HG03039 (cell line): ENCODE measurements around the gene SNAP29.
A peak's percentile ranks its signal among the peaks of the same experiment; 100 is the strongest.
"Not testable (repeated sequence)": the region's sequence is repeated elsewhere in the genome, so short reads cannot be mapped to it uniquely, and the experiment has no call there.

Experiments used
- ATAC-seq: cut with Tn5 transposase; IDR thresholded peaks from one replicate; pipeline ENCODE4 v1.9.1; 2021; ENCODE audit warnings: mild to moderate bottlenecking, moderate library complexity; ENCODE audit not compliant: unreplicated experiment

The SNAP29 gene

DNA sequence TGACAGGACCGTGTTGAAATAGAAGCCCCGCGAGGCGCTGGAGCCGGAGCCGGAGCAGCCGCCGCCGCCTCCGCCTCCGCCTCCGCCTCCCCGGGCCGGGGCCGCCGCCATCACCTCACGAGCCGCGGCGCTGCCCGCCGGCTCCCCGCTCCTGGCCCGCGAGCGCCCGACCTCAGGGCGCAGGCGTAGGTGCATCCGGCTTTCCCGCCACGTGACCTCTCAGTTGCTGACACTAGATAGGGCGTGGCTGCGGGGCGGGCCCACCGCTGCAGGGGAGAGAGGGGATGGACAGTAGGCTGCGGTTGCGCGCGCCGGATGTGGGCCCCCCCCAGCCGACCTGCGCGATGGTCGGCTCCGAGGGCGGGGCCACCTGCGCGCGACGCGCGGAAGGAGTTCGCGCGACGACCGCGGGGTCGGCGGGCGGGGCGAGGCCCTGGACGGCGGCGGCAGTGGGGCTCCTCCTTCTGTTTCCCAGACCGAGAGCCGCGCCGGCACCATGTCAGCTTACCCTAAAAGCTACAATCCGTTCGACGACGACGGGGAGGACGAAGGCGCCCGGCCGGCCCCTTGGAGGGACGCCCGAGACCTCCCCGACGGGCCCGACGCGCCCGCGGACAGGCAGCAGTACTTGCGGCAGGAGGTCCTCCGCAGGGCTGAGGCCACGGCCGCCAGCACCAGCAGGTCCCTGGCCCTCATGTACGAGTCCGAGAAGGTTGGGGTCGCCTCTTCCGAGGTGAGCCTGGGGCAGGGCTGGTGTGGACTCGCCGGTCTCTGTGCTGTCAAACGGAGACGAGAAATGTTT, at the start of gene SNAP29, which contains the start of gene PI4KA:
Gene SNAP29 (plus strand): TSS at position 393 of the 802 bp plus-strand sequence. CDS start 104 bp downstream, at position 497.
Gene PI4KA (minus strand): TSS at position 197 of the 802 bp plus-strand sequence. CDS start 86 bp downstream, at position 111.
- peak; percentile 85 for ATAC-seq

DNA sequence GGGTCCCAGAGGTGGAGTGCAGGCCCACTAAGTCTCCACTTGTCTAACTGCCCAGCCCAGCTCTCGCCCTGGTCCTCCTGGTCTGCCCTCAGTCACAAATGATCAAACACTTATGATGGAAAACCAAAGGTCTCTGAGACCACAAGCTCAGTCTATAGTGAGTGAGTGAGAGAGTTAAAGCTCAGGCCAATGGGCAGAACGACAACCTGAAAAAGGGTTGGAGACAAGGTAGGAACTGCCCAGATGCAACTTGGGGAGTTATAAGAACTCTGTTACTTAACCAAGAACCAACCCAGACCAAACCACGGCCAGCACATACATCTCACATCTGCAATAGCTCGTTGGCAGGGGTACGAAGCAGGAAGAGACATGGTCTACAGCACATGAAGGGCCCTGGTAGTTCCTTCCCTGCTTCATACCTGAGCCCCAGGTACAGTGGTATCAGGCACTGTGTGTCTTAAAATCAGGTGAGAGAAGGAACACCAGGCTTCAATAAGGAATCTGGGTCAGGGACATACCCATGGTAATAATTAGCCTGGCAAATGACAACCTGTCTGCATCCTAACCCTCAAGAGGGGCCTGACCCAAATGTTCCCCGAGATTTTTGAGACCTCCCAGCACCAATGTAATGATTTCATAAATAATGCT, 49.1 kb upstream of the SNAP29 start:
- no peak for ATAC-seq

DNA sequence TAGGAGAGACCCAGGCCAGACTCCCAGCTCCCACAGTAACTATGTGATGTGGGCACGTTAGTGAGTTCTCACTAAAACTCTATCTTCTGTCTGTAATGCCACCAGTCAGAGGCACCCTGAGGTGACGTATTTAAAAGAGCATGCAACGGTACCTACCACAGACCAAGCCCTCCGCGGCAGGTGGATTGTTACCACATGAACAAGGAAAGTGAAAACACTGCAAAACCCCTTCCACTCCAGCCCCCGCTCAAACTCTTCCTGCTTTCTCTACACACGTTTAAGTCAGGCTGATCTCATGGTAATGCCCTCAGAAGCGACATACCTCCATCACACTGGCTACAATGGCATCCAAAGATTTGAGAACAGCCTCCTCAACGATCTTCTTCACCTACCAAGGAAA, 48.2 kb upstream of the SNAP29 start:
- ATAC-seq = no peak

DNA sequence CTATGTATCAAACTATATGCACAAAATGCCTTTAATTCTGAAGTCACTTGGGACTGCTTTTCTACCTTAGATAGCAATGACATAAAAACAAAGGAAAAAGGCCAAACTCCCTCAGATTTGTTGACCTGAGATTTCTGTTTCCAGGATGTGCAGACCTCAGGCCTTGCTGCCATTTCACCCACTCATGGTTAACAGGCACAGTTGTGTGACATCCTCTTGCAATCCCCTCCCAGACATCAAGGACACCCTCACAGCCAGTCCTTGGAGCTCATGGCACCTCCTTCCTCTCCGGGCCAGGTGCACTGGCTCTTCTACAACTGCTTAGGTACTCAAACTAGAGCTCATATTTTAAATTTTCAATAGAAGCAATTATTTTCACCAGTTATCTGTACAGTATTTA, 47.6 kb upstream of the SNAP29 start:
- no peak for ATAC-seq

DNA sequence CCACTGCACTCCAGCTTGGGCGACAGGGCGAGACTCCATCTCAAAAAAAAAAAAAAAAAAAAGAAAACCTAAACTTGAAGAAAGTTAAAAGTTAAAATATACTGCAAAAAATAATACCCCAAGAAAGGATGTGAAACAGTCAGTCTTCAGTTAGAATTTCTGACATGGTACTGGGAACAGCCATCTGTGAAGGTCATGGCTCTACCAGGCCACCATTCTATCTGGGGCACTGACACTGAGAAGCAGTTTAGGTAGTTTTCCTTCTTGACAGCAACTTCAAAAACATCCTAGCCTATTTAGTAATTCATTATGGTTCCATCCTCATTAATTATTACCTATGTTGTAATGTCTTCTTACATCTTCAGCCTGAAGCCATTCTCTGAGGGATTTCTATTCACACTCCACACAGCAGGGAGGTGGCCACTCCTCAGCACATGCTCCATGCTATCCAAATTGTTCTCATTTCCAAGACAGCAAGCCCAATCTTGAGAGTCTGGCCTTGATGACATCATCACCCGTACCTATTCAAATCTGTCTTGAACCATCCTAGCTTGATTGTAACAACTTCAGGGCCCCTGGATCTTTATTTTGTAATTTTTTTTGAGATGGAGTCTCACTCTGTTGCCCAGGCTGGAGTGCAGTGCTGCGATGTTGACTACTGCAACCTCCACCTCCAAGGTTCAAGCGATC, 46.7 kb upstream of the SNAP29 start:
- ATAC-seq = no peak

DNA sequence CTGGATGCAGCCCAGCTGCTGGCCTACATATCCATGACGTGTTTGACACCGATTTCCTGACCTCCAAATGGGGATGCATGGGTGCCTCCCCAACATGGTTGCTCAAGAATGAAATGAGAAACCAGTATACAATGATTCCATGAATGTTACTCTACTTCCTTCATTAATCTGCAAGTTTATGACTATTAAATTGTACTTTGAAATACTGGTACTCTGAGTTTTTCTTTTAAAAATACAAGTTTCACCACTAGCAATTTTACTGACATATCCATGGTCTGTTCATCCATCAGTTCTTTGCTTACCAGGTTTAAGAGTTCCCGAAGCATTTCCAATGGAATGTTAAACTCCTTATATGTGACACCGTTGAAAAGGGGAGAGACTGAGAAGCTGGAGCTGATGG, 45.8 kb upstream of the SNAP29 start:
- no peak for ATAC-seq

DNA sequence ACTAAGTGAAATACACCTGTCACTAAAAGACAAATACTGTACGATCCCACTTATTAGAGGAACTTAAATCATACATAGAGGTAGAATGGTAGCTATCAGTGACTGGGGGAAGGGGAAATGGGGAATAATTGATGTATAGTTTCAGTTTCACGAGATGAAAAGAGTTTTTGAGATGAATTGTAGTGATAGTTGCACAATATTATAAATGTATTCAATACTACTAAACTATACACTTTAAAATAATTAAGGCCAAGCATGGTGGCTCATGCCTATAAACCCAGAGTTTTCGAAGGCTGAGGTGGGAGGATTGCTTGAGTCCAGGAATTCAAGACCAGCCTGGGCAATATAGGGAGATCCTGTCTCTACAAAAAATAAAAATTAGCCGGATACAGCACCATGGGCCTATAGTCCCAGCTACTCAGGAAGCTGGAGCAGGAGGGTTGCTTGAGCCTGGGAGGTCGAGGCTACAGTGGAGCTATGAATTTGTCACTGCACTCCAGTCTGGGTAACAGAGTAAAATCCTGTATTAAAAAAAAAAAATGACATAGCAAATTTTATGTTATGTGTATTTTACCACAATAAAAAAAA, 44.5 kb upstream of the SNAP29 start:
- ATAC-seq = no peak

DNA sequence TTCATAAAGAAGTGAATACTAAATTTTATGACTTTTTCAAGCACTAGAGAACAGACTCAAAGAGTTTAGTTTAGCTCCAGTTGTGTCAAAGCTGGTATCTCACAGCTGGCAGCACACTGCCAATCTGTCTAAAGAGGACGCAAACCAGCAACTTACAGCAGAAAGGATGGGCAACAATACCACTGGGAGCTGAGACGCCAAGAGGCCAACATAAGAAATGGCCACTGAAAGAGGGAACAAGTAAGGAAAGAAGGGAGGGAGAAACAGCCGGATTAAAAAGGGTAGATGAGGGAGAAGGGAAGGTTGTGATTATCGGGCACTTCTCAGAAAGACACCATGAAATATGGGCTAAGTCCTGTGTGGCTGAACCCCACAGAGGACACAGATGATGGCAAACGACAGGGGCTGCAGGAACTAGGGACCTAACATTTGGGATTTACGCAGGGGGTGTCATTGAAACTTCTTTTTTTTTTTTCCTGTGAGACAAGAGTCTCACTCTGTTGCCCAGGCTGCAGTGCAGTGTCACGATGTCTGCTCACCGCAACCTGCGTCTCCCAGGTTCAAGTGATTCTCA, 43.2 kb upstream of the SNAP29 start:
- ATAC-seq = no peak

DNA sequence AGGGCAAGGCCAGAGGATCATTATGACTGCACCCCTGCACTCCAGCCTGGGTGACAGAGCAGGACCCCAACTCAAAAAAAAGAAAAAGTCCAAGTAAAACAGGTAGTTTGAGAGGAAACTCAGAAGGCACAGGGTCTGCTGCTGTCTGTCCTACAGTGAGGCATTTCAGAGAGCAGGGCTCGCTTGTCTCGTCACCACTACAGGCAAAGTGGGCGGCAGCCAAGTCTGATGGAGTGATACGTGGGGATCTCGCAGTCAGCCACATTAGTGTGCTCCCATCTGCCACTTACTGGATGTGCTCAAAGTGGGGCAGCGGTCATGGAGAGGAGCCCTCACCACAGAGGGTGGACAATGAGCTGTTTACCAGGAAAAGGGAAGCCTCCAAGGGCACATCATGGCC, 42.2 kb upstream of the SNAP29 start:
- no peak for ATAC-seq

DNA sequence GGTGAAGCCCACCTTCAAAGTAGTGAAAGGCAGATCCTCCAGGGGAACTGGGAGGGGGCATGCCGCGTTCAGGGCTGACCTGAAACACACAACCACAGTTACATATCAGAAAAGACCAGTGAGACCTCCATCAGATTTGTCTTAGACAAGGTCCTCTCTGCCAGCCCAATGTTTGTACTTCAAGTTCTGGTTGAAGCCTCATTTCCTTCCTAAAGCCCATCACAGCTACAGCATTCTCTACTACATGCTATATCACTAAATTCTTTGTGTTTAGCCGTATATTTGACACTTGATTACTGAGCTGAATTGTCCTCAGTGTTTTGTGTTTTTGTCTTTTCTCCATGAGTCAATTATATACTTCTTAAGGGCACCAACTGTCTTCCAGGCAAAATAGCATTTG, 40.3 kb upstream of the SNAP29 start:
- ATAC-seq = no peak

DNA sequence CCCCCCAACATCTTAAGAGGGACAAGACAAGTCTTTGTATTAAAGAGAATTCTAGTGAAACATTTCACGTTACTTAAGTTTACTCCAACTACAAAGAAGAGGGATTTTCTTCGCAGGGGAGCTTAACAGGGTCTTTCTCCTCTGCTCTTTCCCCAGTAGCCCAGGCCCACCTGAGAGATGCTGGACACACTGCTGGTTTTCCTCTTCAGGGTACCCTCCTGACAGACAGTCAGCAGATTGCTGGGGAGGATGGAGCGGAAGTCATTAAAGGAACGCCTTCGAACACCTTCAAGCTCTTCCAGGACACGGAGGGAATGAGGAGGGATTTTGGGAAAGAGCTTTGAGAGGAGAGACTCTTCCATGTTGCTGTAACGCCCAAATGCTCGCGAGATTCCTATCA, 39.3 kb upstream of the SNAP29 start:
- no peak for ATAC-seq

DNA sequence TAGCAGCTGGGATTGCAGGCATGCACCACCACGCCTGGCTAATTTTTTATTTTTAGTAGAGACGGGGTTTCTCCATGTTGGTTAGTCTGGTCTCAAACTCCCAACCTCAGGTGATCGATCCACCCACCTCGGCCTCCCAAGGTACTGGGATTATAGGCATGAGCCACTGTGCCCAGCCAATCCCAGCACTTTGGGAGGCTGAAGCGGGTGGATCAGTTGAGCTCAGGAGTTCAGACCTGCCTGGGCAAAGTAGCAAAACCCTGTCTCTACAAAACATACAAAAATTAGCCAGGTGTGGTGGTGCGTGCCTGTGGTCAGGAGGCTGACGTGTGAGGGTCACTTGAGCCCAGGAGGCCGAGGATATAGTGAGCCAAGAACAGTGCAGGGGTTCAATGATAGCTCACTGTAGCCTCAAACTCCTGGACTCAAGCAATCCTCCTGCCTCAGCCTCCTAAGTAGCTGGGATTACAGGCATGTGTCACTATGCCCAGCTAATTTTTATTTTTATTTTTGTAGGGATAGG, 37.0 kb upstream of the SNAP29 start:
- ATAC-seq = not testable (repeated sequence)

DNA sequence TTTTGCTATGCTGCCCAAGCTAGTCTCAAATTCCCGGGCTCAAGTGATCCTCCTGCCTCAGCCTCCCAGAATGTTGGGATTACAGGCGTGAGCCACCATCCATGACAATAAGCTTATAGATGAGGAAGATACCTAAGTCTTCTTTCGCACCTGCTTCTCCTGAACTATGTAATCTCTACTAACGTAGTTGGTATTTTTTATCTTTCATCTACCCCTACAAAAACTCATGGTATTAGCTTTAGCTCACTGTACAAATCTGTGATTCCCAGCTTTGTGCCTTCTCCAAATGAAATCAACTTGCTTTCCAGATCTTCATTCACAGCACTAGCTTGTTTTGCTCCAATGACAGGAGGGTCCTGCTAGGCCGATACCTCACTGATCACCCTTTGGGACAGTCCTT, 36.6 kb upstream of the SNAP29 start:
- ATAC-seq = no peak

DNA sequence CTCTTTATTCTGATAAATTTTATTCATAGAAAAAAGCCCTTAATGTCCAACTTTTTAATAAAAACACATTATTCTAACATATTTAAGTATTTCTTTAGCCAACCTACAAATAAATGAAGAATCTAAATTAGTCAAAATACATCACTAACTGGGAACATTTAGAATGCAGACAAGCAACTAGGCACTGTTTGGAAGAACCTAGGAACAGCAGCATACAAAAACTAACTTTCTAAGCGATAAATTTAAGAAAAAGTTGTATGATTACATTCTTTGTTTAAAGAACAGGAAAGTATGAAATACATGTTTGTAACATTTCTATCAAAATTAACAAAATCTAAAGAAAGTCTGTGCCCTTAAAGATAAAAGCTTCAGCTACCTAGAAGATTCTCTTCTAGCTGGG, 35.5 kb upstream of the SNAP29 start:
- no peak for ATAC-seq

DNA sequence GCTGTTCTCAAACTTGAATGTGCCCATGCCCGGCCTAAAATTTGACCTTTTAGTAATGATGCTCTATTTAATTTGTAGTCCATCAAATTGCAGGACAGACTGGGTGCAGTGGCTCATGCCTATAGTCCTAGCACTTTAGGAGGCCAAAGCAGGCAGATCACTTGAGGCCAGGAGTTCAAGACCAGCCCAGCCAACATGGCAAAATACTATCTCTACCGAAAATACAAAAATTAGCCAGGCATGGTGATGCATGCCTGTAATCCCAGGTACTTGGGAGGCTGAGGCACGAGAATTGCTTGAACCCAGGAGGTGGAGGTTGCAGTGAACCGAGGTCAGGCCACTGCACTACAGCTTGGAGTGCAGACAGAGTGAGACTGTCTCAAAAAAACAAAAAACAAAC, 33.6 kb upstream of the SNAP29 start:
- not testable (repeated sequence) for ATAC-seq

DNA sequence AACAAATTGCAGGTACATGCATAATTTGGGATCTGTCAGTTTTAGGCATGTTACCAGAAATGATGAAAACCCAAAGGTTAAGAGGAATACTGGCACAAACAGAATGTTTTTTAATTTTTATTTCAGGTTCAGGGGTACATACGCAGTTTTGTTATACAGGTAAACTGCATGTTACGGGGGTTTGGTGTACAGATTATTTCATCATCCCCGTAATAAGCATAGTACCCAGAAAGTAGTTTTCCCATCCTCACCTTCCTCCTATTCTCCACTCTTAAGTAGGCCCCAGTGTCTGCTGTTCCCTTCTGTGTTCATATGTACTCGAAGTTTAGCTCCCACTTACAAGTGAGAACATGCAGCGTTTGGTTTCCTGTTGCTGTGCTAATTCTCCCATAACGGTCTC, 33.2 kb upstream of the SNAP29 start:
- no peak for ATAC-seq

DNA sequence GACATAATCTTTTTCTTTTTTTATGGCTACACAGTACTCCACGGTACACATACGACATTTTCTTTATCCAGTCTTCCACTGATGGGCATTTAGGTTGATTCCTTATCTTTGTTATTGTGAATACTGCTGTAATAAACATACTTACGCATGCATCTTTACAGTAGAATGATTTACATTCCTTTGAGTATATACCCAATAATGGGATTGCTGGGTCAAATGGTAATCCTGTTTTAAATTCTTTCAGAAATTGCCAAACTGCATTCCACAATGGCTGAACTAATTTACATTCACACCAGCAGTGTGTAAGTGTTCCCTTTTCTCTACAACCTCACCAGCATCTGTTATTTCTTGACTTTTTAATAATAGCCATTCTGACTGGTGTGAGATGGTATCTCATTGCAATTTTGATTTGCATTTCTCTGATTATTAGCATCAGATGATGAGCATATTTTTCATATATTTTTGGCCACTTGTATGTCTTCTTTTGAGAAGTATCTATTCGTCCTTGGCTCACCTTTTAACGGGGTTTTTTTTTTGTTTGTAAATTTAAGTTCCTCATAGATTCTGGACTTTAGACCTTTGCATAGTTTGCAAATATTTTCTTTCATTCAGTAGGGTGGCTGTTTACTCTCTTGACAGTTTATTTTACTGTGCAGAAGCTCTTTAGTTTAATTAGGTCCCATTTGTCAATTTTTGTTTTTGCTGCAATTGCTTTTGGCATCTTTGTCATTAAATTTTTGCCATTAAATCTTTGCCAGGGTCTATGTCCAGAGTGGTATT, 32.2 kb upstream of the SNAP29 start:
- not testable (repeated sequence) for ATAC-seq

DNA sequence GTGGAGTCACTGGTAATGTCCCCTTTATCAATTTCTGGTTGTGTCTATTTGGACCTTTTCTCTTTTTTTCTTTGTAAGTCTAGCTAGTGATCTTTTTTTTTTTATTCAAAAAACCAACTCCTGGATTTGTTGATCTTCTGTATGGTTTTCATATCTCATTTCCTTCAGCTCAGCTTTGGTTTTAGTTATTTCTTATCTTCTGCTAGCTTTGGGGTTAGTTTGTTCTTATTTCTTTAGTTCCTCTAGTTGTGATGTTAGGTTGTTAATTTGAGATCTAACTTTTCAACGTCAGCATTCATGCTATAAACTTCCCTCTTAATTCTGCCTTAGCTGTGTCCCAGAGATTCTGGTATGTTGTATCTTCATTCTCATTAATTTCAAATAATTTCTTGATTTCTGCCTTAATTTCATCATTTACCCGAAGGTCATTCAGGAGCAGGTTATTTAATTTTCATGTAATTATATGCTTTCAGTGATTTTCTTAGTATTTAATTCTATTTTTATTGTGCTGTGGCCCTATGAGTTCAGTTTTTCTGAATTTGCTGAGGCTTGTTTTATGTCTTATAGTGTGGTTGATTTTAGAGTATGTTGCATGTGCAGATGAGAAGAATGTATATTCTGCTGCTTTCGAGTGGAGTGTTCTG, 29.2 kb upstream of the SNAP29 start:
- no peak for ATAC-seq

DNA sequence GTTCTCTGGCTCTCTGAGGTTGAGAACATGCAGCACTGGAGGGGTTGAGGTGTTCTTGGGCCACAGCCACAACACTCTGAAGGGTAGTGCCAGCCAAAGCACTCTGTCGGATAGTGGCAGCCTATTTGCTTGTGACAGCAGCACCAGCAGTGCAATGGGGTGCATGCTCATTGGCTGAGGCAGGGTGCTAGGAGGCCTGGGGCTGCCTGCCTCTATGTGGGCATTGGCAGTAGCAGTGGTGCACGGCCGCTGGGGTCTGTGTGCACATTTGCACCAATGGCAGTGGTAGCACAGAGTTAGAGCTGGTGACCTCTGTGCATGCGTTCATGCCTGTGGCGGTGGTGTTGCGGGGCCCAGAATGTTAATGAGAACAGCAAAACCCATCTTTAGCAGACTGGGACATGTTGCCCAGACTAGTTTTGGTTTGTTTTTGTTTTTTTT, 25.6 kb upstream of the SNAP29 start:
- ATAC-seq = no peak
